HG03469 (cell line): ENCODE measurements around the gene ACP4.
"Not testable (repeated sequence)": the region's sequence is repeated elsewhere in the genome, so short reads cannot be mapped to it uniquely, and the experiment has no call there.

ENCODE experiments used
- ATAC-seq: cut with Tn5 transposase; IDR thresholded peaks from one replicate; pipeline ENCODE4 v1.9.1; 2021; ENCODE audit warnings: mild to moderate bottlenecking, moderate library complexity, moderate number of reproducible peaks; ENCODE audit not compliant: unreplicated experiment

ACP4 gene

GRCh38 chr19:50773454-50773853, 16.8 kb upstream of the ACP4 start:
- not testable (repeated sequence) for ATAC-seq

DNA sequence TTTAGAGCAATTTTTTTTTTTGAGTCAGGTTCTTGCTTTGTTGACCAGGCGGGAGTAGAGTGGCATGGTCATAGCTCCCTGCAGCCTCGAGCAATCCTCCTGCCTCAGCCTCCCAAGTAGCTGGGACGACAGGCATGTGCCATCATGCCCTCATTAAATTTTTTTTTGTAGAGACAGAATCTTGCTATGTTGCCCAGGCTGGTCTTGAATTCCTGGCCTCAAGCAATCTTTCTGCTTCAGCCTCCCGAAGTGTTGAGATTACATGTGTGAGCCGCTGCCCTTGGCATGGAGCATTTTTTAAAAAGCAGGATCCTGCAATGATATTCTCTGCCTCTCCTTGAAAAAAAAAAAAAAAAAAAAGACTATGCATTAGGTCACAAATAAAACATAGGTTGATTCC, 14.1 kb upstream of the ACP4 start:
- ATAC-seq = no peak

DNA sequence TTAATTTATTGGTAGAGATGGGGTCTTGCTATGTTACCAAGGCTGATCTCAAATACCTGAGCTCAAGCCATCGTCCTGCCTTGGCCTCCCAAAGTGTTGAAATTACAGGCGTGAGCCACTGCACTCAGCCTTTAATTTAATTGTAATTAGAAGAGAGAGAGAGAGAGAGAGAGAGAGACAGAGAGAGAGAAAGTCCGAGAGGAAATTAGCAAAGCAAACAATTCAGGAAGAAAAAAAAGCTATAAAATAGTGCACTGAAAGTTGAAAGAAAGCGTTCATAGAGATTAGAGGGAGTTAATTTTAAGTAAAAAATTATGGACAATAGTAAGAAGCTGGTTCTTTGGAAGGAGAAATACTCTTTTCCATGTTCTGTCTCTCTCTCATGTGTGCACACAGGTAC, 13.0 kb upstream of the ACP4 start:
- no peak for ATAC-seq

DNA sequence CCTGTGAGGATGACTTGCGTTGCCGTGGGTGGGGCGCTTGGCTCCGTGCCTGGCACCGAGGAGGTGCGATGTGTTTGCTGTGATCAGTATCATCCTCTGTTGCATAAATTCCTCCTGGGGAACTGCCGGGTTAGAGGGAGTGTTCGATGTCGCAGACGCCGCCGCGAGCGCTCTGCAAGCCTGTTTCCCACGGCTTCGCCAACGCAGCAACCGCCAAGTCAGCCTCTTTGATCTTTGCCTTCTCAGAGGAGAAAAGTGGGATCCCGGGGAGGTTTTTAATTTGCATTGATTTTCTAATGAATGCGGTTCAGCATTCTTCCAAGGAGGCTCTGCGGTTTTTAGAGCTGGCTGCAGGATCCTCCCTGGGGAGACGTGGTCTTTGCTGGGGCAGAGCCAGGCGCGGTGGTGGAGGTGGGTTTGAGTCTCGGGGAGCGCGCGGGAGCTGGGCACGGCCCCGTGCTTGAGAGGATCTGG, 12.3 kb upstream of the ACP4 start:
- ATAC-seq = no peak

DNA sequence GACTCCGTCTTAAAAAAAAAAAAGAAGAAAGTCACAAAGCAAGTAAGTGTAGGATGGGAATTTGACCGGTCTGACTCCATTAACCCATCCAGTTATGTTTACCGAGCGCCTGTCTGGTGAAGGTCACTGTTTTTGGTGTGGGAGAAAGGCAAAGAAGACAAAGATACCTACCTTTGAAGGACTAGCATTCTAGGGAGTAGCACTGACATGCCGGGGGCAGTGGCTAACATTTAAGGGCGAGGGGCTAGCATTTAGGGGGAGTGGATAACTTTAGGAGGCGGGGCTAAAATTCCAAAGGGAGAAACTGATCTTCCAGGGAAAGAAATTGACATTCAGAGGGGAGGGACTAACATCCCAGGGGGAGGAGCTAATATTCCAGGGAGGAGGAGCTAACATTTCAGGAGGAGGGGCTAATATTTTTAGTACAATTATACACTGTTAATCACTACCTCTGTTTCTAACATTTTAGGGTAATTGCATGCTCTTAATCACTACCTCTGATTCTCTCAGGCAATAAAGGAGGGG, 11.2 kb upstream of the ACP4 start:
- ATAC-seq = no peak

DNA sequence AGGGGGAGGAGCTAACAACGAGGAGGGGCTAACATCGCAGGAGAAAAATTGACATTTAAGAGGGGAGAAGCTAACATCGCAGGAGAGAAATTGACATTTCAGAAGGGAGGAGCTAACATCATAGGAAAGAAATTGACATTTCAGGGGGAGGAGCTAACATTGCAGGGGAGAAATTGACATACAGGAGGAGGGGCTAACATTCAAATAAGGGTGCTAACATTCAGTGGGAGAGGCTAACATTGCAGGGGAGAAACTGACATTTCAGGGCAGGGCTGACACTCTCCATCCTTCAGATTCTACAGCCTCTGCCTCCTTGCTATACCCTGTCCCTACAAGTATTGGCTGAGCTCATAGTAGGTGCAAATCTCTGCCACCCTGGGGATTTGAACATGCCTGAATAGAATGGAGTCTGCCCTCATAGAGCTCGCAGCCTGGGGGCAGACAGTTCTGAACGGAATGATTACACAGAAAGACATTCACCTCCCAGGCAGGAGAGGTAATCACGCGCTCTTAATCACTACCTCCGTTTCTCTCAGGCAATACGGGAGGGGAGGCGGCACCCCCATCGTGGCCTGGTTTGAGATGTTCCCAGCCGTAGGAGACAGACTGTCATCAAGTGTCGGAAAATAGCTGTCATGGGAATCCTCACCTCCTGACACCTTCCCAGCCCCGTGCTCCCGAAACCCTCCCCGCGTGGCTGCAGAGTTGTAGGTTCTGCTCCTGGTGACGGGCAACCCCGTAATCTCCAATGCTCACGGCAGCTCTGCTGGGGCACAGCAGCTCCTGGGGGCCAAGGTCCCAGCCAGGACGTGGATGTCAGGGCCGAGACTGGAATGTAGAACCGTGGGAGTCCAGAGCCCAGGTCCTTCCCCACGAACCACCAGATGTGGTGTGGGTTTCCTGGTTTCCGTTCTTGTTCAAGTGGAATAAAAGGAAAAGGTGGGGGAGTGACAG, 10.4 kb upstream of the ACP4 start:
- ATAC-seq = no peak

- no peak for ATAC-seq
Measured at GRCh38 chr19:50780753-50781435, 9.3 kb upstream of the ACP4 start.

DNA sequence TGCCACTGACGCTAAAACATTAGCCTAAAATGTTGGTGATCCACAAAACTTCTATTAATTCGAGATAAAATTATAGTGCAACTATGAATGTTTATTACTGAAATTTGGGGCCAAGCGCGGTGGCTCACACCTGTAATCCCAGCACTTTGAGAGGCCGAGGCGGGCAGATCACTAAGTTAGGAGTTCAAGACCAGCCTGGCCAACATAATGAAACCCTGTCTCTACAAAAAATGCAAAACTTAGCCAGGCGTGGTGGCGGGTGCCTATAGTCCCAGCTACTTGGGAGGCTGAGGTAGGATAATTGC, 6.4 kb upstream of the ACP4 start:
- ATAC-seq = not testable (repeated sequence)

DNA sequence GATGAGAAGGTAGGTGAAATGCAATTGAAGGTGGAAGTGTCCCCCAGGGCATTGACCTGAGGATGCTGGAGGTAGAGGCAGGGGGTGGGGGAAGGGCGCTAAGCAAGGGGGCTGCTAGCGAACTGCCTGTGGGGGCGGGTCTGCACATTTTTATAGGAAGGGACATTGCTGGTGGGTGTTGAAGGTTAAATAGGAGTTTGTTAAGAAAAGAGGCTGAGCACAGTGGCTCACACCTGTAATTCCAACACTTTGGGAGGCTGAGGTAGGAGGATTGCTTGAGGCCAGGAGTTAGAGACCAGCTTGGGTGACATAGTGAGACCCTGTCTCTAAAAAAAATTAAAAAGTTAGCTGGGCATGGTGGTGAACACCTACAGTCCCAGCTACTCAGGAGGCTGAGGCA, 5.5 kb upstream of the ACP4 start:
- no peak for ATAC-seq

DNA sequence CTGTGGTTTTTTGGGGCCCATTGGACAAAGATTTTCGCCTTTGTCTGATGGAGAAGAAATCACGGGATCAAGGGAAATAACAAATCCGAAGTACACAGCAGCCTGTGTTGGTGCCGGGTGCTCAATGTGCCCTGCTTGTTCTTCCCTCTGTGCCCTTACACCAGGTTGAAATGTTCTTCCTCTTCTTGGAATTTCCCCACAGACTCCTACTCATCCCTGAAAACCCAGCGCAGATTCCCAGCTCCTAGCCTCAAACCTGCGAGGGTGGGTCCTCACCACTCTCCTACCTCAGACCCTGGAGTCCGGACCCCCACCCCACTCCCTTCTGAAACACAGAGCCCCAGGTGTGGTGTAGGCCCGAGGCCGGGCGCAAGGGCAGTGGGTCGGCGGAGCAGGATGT, 4.9 kb upstream of the ACP4 start:
- no peak for ATAC-seq

DNA sequence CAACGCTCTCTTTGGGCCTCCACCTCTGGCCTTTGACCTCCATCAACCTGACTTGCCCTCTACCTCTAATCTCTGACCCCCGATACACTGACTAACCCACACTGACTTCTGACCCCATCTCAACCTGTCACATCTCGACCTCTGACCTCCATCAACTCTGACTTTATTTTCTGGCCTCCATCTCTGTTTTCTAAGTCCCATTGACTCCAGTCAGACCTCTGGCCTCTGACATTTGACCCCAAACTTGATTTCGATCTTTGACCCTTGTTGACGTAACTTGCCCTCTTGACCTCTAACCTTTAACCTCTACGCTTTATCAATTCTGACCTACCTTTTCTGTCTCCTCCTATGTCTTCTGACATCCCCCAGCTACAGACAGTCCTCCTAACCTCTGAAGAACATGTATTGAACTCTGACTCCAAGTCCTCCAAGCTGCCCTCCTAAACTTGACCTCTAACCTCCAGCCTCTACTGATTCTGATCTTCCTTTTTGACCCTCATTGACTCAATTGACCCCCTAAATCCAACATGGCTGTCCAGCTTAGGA, 780 bp downstream of the ACP4 start:
- ATAC-seq = no peak

DNA sequence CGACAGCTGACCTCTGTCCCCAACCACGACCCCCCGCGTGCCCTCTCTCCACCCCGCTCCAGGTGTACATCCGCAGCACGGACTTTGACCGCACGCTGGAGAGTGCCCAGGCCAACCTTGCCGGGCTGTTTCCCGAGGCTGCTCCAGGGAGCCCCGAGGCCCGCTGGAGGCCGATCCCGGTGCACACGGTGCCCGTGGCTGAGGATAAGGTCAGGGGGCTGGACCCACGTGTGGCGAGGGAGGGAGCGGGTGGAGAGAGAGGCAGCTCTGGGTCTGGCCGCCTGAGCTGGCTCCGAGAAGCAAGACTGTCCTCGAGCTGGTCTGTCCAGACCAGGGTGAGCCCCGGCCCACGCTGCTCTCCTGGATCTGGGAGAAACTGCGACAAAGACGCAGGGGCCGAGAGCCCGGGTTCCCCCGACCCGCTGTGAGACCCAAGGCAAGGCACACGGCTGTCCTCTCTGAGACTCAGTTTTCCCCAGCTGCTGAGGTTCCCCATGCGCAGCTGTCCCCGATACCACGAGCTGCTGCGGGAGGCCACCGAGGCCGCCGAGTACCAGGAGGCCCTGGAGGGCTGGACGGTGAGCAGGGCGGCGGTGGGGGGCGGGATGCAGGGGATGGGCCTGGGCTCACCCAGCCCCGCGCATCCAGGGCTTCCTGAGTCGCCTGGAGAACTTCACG, 1.5 kb downstream of the ACP4 start:
- no peak for ATAC-seq

DNA sequence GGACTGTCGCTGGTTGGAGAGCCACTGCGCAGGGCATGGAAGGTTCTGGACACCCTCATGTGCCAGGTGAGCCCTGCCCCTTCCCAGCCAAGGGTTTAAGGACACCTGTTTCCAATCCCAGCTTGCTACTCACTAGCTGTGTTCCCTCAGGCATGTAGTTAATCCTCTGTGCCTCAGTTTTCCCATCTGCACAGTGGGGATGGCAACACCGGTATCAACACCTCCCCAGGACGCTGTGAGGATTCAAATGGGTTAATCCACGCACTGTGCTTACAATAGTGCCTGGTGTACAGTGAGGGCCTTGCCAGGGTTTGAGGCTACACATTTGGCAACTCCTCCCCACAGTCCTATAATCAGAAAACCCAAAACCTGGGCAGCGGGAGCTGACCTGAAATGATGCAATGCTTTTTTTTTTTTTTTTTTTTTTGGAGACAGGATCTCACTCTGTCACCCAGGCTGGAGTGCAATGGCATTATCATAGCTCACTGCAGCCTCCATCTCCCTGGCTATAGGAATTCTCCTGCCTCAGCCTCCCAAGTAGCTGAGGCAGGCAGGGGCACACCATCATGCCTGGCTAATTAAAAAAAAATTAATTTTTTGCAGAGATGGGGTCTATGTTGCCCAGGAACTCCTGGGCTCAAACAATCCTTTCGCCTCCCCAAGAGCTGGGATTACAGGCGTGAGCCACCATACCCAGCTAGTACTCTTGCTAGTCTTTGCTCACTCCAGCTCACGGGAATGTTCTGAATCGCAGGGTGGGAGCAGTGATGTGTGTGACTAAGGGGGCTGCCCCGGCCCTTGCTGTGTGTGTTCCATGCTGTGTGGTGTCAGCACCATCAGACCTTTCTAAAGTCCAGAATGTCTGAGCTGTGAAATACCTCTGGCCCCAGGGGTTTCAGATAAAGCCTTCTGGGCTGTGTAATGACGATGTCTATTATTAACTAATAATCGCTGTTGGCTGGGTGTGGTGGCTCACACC, 2.3 kb downstream of the ACP4 start:
- ATAC-seq = no peak

DNA sequence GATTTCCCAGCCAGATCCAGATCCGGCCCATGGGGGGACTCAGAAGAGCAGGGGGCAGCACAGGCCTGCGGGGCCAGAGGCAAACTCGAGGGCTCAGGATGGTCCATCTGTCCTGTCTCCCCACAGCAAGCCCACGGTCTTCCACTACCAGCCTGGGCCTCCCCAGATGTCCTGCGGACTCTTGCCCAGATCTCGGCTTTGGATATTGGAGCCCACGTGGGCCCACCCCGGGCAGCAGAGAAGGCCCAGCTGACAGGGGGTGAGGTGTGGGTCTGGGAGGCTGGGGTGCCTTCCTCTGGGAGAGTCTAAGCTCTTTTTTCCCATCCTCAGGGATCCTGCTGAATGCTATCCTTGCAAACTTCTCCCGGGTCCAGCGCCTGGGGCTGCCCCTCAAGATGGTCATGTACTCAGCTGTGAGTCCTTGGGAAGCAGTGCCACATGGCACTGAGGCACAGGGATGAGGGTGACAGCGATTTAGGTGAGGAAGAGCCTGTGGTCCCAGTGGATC, 3.4 kb downstream of the ACP4 start:
- ATAC-seq = no peak

DNA sequence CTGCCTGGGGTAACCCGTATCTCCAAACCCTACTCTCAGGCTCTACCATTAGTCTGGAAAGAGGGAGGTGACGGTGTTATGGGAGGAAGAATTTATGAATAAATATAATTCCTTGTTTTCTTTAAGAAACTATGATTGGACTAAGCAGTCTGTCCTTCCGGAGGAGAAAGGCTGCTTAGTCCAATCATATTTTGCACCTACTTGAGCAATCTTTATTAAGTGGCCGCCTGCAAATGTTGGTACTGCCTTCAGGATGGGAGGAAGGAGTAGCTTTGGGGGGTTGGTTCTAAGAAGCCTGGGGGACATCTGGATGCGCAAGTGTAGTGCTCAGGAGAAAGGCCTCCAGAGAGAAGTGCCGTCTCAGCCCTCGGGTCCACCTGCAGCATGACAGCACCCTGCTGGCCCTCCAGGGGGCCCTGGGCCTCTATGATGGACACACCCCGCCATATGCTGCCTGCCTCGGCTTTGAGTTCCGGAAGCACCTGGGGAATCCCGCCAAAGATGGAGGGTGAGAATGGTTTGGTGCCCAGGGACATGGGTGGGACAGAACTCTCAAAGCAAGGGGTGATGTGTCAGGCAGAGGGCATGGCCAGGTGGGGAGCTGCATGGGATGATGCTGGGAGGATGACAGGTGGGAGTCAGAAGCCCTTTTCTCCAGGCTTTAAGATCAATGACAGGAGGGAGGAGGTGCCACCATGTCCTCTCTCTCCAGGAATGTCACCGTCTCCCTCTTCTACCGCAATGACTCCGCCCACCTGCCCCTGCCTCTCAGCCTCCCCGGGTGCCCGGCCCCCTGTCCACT, 4.1 kb downstream of the ACP4 start:
- no peak for ATAC-seq

DNA sequence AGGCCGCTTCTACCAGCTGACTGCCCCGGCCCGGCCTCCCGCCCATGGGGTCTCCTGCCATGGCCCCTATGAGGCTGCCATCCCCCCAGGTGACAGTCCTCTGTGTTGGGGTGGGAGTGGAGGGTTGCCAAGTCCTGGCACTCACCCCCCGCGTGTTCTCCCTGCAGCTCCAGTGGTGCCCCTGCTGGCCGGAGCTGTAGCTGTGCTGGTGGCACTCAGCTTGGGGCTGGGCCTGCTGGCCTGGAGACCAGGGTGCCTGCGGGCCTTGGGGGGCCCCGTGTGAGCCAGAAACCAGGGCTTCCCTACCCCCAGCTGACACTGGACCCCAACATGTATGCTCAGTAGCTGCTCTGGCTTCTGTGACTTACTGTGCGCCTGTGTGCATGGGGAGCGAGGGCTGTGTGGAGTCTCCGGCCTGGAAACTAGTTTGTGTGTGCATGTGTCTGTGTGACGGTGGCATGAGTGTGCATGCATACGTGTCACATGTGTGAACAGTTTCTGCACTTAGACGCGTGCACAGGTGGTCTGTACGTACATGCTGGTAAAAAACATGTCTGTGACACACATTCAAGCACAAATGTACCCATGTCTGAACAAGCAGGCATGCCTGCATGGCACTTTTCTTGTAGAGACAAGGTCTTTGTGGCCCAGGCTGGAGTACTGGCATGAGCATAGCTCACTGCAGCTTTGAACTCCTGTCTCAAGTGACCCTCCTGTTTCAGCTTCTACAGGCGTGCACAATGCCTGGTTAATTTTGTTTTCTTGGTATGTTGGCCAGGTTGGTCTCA, 4.9 kb downstream of the ACP4 start:
- no peak for ATAC-seq

GRCh38 chr19:50795664-50796073, 5.5 kb downstream of the ACP4 start:
- ATAC-seq = no peak

DNA sequence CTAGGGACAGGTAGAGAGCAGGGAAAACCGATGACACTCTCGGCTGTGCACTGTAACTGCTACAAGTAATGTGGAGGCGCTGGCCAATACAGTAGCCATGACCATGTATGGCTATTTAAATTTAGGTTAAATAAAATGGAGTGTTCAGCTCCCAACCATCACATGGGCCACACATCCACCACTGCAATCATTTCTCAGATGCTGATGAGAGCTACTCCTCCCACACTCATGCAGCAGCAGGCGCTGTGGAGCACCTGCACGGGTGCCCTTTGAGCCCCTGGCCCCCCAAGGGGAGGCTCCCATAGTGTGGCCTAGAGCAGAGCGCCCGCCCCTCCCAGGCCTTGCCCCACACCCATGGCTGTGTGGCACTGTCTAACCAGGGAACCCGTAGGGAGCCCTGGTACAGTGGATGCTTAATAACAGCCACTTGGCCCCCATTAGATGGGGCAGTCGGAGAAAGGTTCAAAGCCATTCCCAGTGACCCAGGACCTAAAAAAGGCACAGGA, 6.0 kb downstream of the ACP4 start:
- ATAC-seq = no peak
